ENCODE data around the gene MEGF11. TPM values are rescaled to one million over a fixed set of nuclear protein-coding genes. Genes with fewer than 3 reads are reported as not detected.

Gene MEGF11
- total RNA-seq, 4 donors from 2014 or later, result 0.20 TPM; not detected in 3

- intact Hi-C loops (cut with DNase I), result no loop called here
Measured at GRCh38 chr15:66153549-66154415, 99.8 kb downstream of the MEGF11 start.

GRCh38 chr15:66152650-66153049 lies 100.9 kb downstream of the MEGF11 start:
- TF ChIP-seq, protein P1, sequence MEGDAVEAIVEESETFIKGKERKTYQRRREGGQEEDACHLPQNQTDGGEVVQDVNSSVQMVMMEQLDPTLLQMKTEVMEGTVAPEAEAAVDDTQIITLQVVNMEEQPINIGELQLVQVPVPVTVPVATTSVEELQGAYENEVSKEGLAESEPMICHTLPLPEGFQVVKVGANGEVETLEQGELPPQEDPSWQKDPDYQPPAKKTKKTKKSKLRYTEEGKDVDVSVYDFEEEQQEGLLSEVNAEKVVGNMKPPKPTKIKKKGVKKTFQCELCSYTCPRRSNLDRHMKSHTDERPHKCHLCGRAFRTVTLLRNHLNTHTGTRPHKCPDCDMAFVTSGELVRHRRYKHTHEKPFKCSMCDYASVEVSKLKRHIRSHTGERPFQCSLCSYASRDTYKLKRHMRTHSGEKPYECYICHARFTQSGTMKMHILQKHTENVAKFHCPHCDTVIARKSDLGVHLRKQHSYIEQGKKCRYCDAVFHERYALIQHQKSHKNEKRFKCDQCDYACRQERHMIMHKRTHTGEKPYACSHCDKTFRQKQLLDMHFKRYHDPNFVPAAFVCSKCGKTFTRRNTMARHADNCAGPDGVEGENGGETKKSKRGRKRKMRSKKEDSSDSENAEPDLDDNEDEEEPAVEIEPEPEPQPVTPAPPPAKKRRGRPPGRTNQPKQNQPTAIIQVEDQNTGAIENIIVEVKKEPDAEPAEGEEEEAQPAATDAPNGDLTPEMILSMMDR (IDR thresholded peaks at IDR 0.05), result no peak
- no peak for TF ChIP-seq POLR2A (IDR thresholded peaks at IDR 0.05)
- Histone ChIP-seq H3K27me3 (no peaks in the 10 kb centered on the region), H3K9me3 (no peaks in the 10 kb centered on the region), H3K4me1 (no peaks in the 10 kb centered on the region), H3K27ac (no peak overlapping the region), H3K4me3 (replicated peaks in 1 of 3) (no peak overlapping the region), H3K36me3 (no peaks in the 10 kb centered on the region)
- intact Hi-C loops (cut with DNase I), result no loop called here
- no peak for DNase-seq
- 92 to 95% methylated on average over 6 to 7 of the region's 10 CpGs for WGBS, 2 donors

More at GRCh38 chr15:66153549-66154415, 99.8 kb downstream of the MEGF11 start:
- no peak for TF ChIP-seq POLR2A (IDR thresholded peaks at IDR 0.05)
- TF ChIP-seq, protein P1 (IDR thresholded peaks at IDR 0.05), result no peak
- 58 to 71% methylated on average over 12 to 15 of the region's 15 CpGs for WGBS, 2 donors
- H3K4me3 ChIP-seq (replicated peaks in 1 of 3), result no peak overlapping the region
- H3K4me1 ChIP-seq, result no peaks in the 10 kb centered on the region
- no peak for DNase-seq
- H3K9me3 ChIP-seq, result no peaks in the 10 kb centered on the region
- H3K36me3 ChIP-seq, result no peaks in the 10 kb centered on the region
- H3K27me3 ChIP-seq, result no peaks in the 10 kb centered on the region
- H3K27ac ChIP-seq, result no peak overlapping the region

DNA sequence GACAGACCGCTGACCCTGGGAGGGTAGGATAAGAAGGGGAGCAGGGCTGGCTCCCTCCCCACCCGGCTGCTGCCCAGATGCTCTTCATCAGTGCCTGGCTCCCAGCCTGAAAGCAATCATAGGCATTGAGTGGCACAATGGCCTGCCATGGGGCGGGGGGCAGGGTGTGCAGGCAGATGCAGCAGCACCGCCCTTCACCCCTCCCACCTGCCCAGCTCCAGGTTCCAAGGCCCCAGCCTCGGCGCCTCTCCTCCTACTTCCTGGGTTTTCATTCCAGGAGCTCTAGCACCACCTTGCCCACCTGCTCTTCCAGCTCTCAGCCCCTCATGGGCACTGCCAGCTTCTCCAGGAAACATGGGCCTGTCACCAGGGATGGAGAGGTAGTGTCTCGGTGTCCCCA lies 101.7 kb downstream of the MEGF11 start:
- DNase-seq, result no peak
- WGBS, 2 donors, result 58 to 89% methylated on average over 4 to 7 of the region's 7 CpGs
- H3K4me1 ChIP-seq, result no peaks in the 10 kb centered on the region
- TF ChIP-seq, protein P1 (IDR thresholded peaks at IDR 0.05), result no peak
- TF ChIP-seq POLR2A (IDR thresholded peaks at IDR 0.05), result no peak
- H3K27ac ChIP-seq, result no peak overlapping the region
- H3K27me3 ChIP-seq, result no peaks in the 10 kb centered on the region
- H3K4me3 ChIP-seq (replicated peaks in 1 of 3), result no peak overlapping the region
- no peaks in the 10 kb centered on the region for H3K36me3 ChIP-seq
- no peaks in the 10 kb centered on the region for H3K9me3 ChIP-seq
- intact Hi-C loops (cut with DNase I), result no loop called here

DNA sequence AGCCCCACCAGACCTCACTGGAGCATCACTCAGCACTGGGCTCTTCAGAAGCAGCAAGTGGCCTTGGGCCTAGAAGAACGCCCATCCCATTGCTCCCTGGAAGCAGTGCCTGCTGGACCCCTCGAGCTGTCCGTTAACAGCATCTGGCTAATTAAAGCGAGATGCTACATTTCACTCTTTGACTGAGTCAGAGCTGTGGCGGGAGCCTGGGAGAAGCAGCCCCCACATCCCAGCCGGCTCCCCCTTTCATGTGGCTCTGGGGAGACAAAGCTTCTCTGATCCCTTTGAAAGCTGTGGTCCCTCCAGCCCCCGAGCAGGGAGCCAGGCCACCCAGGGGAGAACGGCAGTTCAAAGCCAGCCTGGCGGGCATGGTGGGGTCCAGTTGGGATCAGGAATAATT lies 103.7 kb downstream of the MEGF11 start:
- WGBS, 2 donors, result 72 to 82% methylated on average over 9 of the region's 9 CpGs

GRCh38 chr15:66148187-66148586 lies 105.4 kb downstream of the MEGF11 start:
- Histone ChIP-seq H3K4me3 (replicated peaks in 1 of 3) (no peak overlapping the region), H3K27me3 (no peaks in the 10 kb centered on the region), H3K27ac (no peak overlapping the region), H3K36me3 (no peaks in the 10 kb centered on the region), H3K9me3 (no peaks in the 10 kb centered on the region), H3K4me1 (no peaks in the 10 kb centered on the region)
- intact Hi-C loops (cut with DNase I), result no loop called here
- no peak for DNase-seq
- TF ChIP-seq POLR2A (IDR thresholded peaks at IDR 0.05), result no peak
- TF ChIP-seq, protein P1 (IDR thresholded peaks at IDR 0.05), result no peak
- 61 to 62% methylated on average over 2 of the region's 2 CpGs for WGBS, 2 donors

More for the DNA sequence above, 103.7 kb downstream of the MEGF11 start:
- H3K4me1 ChIP-seq, result no peaks in the 10 kb centered on the region
- no peak for DNase-seq
- no peak overlapping the region for H3K27ac ChIP-seq
- no peak overlapping the region for H3K4me3 ChIP-seq (replicated peaks in 1 of 3)
- intact Hi-C loops (cut with DNase I), result no loop called here
- no peaks in the 10 kb centered on the region for H3K27me3 ChIP-seq
- H3K36me3 ChIP-seq, result no peaks in the 10 kb centered on the region
- no peak for TF ChIP-seq POLR2A (IDR thresholded peaks at IDR 0.05)
- TF ChIP-seq, protein P1 (IDR thresholded peaks at IDR 0.05), result no peak
- H3K9me3 ChIP-seq, result no peaks in the 10 kb centered on the region
